Nephron progenitor cell (in vitro differentiated cells): ENCODE results near the gene TDP1.
"Not testable (repeated sequence)": the region's sequence is repeated elsewhere in the genome, so short reads cannot be mapped to it uniquely, and the experiment has no call there.

Experiments
- DNase-seq: peaks from one replicate; pipeline ENCODE4 v3.0.0; 2021
- H3K27ac Mint-ChIP-seq: 2 replicates; pipeline ENCODE4 v1.8.0; 2021; ENCODE audit warnings: mild to moderate bottlenecking, moderate library complexity, mixed read lengths
- H3K27me3 Mint-ChIP-seq: 2 replicates; pipeline ENCODE4 v1.8.0; 2021; ENCODE audit warnings: mild to moderate bottlenecking, low read depth, mixed read lengths; ENCODE audit not compliant: poor library complexity
- H3K36me3 Mint-ChIP-seq: 2 replicates; pipeline ENCODE4 v1.8.0; 2021; ENCODE audit warnings: low read depth, mixed read lengths
- H3K4me1 Mint-ChIP-seq: 2 replicates; pipeline ENCODE4 v1.8.0; 2021; ENCODE audit warnings: mixed read lengths
- H3K4me3 Mint-ChIP-seq: 2 replicates; pipeline ENCODE4 v1.8.0; 2021; ENCODE audit warnings: mild to moderate bottlenecking, moderate library complexity, mixed read lengths
- H3K9me3 Mint-ChIP-seq: 2 replicates; pipeline ENCODE4 v1.8.0; 2021; ENCODE audit warnings: mild to moderate bottlenecking, moderate library complexity, mixed read lengths
- TF ChIP-seq, protein P1 (sequence below): fragments of 200-600 bp; sonication (generic); IDR thresholded peaks from 2 replicates; pipeline ENCODE4 v1.5.0; 2021; ENCODE audit warnings: antibody characterized with exemption

TDP1 gene

DNA sequence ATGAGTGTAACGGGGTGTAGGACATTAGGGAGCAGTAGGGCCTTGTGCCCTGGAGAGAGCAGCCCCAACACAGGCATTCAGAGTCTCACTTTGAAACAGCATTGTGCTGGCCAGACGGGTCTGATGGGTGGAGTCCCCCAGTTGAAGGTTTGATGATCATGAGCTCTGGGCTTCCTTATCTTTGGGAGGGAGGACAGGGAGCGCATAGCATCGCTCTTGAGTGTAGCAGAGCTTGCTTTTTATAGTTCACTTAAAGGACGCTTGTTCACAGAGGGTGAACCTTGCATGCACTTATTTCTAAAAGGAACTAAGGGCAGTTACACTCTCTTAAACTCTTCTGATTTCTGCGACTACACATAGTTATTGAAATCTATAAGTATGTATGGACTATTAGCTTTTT is 116.6 kb downstream of the TDP1 start:
- Mint-ChIP-seq H3K9me3 (no peaks in the 10 kb centered on the region), H3K27ac (no peak overlapping the region), H3K4me3 (no peak overlapping the region), H3K27me3 (peaks cover 61% of the 10 kb centered on the region), H3K4me1 (no peaks in the 10 kb centered on the region), H3K36me3 (no peaks in the 10 kb centered on the region)
- TF ChIP-seq, protein P1, sequence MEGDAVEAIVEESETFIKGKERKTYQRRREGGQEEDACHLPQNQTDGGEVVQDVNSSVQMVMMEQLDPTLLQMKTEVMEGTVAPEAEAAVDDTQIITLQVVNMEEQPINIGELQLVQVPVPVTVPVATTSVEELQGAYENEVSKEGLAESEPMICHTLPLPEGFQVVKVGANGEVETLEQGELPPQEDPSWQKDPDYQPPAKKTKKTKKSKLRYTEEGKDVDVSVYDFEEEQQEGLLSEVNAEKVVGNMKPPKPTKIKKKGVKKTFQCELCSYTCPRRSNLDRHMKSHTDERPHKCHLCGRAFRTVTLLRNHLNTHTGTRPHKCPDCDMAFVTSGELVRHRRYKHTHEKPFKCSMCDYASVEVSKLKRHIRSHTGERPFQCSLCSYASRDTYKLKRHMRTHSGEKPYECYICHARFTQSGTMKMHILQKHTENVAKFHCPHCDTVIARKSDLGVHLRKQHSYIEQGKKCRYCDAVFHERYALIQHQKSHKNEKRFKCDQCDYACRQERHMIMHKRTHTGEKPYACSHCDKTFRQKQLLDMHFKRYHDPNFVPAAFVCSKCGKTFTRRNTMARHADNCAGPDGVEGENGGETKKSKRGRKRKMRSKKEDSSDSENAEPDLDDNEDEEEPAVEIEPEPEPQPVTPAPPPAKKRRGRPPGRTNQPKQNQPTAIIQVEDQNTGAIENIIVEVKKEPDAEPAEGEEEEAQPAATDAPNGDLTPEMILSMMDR, result no peak
- DNase-seq, result no peak

GRCh38 chr14:90079576-90079975 is 123.8 kb downstream of the TDP1 start:
- Mint-ChIP-seq H3K9me3 (no peaks in the 10 kb centered on the region), H3K27me3 (peaks cover 48% of the 10 kb centered on the region), H3K4me3 (no peak overlapping the region), H3K4me1 (no peaks in the 10 kb centered on the region), H3K27ac (no peak overlapping the region), H3K36me3 (no peaks in the 10 kb centered on the region)
- DNase-seq, result no peak
- TF ChIP-seq, protein P1, result no peak

- H3K27ac Mint-ChIP-seq, result no peak overlapping the region
- no peak overlapping the region for H3K4me3 Mint-ChIP-seq
- H3K4me1 Mint-ChIP-seq, result no peaks in the 10 kb centered on the region
- DNase-seq, result no peak
- TF ChIP-seq, protein P1, result no peak
- H3K9me3 Mint-ChIP-seq, result peaks cover 18% of the 10 kb centered on the region
- peaks cover 21% of the 10 kb centered on the region for H3K27me3 Mint-ChIP-seq
- H3K36me3 Mint-ChIP-seq, result no peaks in the 10 kb centered on the region
These were observed 131.7 kb downstream of the TDP1 start for GRCh38 chr14:90087433-90087832.

GRCh38 chr14:90088176-90088575 is 132.4 kb downstream of the TDP1 start:
- H3K27ac Mint-ChIP-seq, result no peak overlapping the region
- no peaks in the 10 kb centered on the region for H3K4me1 Mint-ChIP-seq
- H3K36me3 Mint-ChIP-seq, result no peaks in the 10 kb centered on the region
- H3K4me3 Mint-ChIP-seq, result no peak overlapping the region
- DNase-seq, result no peak
- H3K9me3 Mint-ChIP-seq, result peaks cover 18% of the 10 kb centered on the region
- peaks cover 24% of the 10 kb centered on the region for H3K27me3 Mint-ChIP-seq
- TF ChIP-seq, protein P1, result no peak

DNA sequence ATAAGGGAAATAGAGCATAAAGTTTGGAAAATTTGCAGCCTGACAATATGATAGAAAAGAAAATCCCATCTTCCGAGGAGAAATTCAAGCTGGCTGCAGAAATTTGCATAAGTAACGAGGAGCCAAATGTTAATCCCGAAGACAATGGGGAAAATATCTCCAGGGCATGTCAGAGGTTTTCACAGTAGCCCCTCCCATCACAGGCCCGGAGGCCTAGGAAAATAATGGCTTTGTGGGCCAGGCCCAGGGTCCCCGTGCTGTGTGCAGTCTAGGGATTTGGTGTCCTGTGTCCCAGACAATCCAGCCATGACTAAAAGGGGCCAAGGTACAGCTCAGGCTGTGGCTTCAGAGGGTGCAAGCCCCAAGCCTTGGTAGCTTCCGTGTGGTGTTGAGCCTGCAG is 133.8 kb downstream of the TDP1 start:
- H3K9me3 Mint-ChIP-seq, result peaks cover 18% of the 10 kb centered on the region
- DNase-seq, H3K36me3 Mint-ChIP-seq, H3K27ac Mint-ChIP-seq, H3K4me1 Mint-ChIP-seq, H3K4me3 Mint-ChIP-seq: not testable (repeated sequence)
- peaks cover 26% of the 10 kb centered on the region for H3K27me3 Mint-ChIP-seq

DNA sequence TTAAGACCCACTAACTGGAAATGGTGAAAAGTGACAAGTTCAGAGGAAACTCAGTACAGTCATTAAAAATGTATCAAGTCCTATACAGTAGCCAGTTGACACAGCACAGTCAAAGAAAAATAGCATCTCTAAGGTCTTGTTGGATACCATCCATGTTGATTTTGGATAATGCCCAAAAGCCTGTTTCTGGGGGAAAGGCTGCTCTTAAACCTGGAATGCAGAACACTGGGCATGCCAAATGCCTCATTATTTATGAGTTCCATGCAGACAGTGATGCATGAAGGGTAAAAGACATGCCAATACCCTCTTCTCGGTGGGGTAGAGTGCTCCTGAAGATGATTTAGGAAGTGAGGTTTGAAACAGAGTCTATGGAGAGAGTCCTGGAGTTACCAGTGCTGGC is 135.7 kb downstream of the TDP1 start:
- peaks cover 18% of the 10 kb centered on the region for H3K9me3 Mint-ChIP-seq
- no peaks in the 10 kb centered on the region for H3K36me3 Mint-ChIP-seq

More for the DNA sequence above, 135.7 kb downstream of the TDP1 start:
- H3K27me3 Mint-ChIP-seq, result peaks cover 26% of the 10 kb centered on the region
- peaks cover 7% of the 10 kb centered on the region for H3K4me1 Mint-ChIP-seq
- H3K4me3 Mint-ChIP-seq, result no peak overlapping the region
- no peak for DNase-seq
- TF ChIP-seq, protein P1, result no peak
- H3K27ac Mint-ChIP-seq, result no peak overlapping the region
